Hematopoietic multipotent progenitor cell treated with erythropoietin and hydrocortisone succinate and interleukin-3 and kit ligand, for 15 days (in vitro differentiated cells): ENCODE data around the gene NPHP4.

Experiments used
- DNase-seq: peaks from one replicate; pipeline ENCODE4 v3.0.0-alpha.2; 2015; ENCODE audit warnings: low spot score

The NPHP4 gene

DNA sequence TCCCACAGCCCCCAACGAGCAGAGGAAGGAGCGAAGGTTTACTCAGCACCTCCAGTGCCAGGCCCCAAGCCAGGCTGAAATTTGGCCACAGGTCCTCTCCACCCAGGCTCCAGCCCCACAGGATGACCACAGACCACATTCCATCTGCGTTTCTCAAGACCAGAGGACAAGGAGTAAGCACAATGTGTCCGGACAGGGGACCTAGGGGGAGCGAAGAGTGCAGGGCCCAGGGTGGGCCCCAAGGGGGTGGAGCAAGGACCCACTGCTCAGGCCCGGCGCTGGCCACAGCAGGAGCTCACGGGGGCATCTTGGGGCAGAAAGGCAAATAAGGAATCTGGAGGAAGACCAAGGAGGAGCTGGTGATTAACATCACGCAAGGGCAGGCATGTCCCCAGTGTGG is 100.5 kb downstream of the NPHP4 start:
- DNase-seq: no peak

DNA sequence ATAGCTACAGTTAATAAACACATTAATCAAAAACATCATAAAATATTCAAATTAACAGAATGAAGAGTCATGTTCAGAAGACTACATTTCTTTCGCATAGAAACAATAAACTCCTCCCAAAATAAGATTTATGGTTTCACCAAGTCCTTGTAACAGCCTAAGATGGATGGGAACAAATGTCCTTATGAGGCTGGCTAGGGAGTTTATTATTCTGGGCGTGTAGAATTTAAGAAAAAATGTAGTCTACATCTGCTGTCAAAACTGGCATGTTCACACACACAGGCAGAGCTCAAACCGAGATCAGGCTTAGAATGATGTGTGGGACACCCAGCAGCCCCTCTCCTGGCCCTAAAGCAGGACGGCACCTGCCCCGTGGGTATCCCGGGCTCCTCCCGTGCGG is 101.1 kb downstream of the NPHP4 start:
- DNase-seq: no peak

DNA sequence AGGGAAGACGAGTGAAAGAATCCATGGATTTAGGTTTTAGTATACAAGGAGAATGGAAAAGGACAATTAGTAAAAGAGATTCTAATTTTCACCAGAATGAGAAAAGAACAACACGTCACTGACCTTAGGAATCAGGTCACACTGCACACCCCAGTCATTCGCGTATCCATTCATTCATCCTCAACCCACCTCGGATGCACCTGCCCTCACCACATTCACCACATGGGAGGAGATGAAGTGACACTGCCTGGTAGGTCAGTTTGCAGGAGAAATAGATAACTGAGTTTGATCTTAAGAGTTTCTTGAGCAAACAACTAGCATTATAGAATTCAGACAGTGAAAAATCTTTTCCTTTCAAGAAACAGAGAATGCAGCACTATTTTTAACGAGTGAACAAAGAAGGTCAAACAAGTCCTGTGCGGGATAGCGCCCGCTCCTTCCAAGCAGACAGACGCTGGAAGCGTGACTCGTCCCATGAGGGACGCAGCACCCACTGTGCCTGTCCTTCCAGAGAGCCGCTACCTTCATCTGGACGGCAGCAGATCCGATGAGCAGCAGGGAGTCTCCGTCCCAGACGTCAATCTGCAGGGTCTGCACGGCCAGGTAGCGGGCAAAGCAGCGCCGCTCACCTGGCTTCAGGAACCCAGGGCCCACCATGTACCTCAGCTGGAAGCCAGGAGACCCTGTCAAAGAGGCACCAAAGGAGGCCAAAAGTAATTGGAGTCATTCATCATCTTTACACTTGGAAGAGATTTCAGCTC is 101.7 kb downstream of the NPHP4 start:
- DNase-seq: no peak

GRCh38 chr1:5889901-5890300 is 102.3 kb downstream of the NPHP4 start:
- no peak for DNase-seq

DNA sequence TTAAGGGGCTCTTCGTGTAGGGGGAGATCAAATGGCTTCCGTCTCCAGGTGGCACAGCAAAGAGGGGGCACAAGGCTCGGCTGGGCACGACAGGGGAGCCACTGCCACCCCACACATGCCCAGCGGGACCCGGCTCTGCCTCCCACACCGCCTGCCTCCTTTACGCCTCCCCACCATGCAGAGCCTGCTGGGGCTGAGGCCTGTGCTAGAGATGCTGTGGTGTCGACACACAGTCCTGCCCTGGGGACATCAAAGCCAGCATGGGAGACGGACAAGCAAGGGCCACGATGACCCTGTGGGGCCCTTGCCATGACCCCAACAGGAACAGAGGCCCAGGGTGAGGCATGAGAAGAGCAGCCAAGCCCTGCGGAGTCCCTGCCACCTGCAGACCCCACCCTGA is 102.8 kb downstream of the NPHP4 start:
- DNase-seq: no peak

- no peak for DNase-seq
Observed at GRCh38 chr1:5888606-5889211, 103.5 kb downstream of the NPHP4 start.

DNA sequence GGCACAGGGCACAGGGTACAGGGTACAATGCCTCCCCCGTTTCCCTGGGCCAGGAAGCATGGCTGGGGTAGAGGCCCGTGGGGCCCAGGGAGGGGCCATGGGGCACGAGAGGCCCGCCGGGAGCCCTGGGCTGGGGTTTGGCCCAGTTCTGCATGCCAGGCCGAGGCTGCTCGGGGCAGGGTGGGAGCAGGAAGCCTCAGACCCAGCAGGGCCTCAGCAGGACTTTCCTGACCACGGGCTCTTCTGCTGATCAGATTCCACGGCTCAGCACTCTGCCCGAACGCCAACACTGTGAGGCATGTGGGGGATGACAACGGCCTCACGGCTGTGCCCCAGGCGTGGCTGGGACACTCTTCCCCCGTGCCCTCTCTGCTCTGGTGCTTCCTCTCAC is 104.3 kb downstream of the NPHP4 start:
- DNase-seq: no peak

- no peak for DNase-seq
Observed at GRCh38 chr1:5887349-5887970, 104.8 kb downstream of the NPHP4 start.

DNA sequence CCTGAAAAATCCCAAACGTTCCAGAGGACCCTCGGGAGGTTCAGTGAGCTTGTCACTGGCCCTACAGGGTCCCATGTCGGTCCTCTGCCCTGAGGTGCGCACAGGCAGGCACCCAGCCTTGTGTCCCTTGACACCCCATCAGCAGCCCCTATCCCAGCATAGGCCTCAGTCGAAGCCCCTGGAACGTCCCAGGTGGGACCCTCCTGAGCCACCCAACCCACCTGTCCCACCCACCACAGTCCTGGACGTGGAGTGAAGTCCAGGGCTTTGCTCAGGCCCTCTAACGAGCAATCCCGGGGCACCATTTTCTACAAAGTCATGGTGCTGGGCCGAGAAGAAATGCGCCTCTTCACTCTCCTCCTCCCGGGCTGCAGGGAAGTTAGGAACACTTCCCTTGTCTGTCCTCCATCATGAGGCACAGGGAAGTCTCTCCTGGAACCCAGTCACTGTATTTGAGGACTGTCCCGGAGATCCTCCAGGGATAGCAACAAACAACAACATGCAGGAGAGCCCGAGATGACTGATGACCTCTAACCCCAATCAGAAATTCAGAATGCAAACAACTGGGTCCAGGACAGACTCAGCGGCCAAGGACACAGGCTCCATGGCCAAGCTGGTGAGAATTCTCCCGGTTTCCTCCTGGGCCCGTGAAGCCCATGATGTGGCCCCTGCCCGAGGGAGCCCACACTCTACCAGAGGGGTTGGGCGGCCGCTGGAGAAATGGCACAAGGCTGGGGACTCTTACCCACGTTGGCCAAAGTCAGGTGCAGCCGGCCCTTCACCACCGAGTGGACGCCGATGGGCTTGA is 105.5 kb downstream of the NPHP4 start:
- no peak for DNase-seq

DNA sequence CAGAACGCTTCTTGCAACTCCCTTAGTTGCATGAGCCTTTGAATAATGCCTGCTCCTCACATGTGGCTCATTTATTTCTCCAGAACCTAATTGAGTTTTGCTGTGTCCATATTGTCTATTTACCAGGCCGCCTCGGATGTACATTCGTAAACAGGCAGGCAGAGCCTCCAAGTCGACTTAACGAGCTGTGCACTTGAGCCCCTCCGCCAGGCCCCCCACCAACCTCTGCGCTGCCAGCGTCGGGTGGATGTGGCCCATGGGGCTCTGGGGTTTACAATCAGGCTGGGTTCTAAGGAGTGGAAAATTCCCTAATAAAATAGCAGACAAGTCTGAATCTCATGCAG is 106.1 kb downstream of the NPHP4 start:
- no peak for DNase-seq

DNA sequence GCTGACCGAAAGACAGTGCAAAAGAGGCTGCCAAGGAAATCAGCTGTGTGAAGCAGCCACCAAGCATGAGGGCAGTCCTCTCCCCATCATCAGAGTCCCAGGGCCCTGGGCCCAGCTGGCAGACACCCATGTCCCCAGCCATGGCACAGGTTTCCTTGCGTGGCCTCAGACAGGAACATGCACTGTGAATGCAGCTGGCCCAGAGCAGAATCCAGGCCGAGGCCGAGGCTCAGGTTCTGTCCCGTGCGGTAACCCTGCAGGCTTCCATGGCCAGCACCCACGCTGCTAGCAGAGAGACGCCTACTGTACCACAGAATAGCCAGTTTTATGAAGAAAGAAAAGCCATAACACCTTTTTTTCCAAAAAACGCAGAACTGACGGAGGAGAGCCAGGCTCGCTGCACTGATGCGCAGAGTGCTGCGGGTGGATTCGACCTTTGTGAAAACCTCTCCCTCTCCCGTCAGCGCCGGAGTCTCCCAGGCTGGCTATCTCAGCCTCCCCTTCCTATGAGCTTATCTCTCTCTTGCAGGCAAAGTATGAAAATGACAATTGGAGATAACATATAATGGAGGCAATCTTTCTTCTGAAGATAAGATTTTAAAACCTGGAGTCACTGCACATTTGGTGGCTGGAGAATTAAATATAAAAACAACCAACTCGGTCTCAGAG is 106.6 kb downstream of the NPHP4 start:
- DNase-seq: no peak

DNA sequence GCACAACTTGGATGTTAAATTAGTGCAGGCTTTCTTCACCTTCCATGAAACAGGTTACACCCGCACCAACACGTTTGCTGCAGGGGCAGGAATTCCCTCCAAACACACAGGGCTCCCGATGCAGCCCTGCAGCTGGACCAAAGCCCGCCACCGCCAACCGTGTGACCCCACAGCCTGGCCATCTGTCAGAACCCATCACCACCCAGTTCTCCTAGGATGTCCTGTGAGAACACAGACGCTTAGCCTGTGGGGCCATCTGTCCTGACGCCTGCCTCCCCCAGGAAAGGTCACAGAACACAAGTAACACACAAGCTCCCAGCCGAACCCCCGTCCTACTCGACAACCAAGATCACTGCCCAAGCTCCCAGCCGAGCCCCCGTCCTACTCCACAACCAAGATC is 108.1 kb downstream of the NPHP4 start:
- no peak for DNase-seq

DNA sequence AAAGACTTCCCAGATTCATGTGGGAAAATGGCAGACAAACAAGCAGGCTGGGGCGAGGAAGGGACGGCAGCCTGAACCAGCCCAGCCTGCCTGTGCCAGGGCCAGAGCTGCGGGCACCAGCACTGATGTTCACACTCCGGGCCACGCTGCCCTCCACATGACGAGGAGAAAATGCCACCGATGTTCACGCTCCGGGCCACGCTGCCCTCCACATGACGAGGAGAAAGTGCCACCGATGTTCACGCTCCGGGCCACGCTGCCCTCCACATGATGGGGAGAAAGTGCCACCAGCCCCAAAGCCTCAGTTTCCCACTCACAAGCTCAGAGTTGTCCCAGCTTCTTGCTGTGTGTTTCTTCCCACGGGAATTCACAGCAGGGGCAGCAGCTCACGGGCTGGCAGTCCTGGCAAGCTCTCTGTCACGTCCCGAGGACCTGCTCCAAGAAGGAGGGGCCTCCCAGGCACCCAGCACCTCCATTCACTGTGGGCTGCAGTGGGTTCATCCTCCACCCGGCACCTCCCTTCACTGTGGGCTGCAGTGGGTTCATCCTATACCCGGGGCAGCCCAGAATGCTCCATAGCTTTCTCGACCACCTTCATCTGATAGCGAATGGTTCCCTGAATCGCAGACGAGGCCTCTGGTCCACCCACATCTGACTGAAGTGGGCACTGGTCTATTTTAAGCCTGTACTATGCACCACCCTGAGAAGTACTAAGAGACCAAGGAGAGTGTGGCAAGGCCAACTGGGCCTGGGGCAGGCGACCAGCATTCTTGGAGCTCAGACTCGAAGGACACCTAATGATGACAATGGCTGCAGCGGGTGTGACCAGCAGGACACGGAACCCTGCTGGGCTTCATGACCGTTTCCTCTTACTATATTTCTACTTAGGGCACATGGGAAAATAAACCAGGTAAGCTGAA is 108.8 kb downstream of the NPHP4 start:
- no peak for DNase-seq

GRCh38 chr1:5882367-5883128 is 109.7 kb downstream of the NPHP4 start:
- DNase-seq: no peak

GRCh38 chr1:5881526-5882222 is 110.6 kb downstream of the NPHP4 start:
- no peak for DNase-seq

DNA sequence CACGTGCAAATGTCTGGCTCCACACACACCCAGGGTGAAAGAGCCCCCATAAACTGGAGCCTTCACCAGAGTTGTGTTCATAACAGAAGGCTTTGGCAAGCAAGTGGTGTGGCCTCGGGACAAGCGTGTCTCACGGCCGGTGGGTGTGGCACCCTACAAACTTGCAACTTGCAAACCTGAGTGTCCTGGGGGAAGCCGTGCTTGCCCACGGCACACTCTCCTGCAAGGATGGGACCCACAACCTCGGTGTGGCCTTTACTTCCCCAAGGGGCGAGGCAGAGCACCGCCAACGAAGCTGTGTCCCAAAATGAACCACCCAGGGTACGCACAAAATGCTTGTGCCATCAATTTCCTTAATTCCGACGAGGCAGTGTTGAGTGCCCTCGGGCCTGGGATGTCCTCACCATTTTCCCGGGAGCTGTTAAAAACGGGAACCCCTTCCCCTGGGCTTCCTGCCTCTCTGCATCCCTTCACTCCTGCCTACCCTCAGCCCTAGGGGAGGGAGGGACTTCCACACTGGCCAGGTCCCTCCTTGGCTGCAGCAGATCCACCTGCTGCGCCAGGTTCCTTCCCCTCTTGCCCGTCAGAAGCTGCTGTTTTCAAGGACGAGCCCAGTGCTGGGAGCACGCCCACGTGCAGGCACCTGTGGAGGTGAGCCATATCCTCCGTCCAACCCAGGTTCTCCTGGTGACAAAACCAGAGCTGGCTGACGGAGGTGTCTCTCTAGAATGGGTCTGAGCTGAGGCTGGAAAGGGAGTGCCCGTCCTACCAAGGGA is 111.4 kb downstream of the NPHP4 start:
- DNase-seq: no peak

- DNase-seq: no peak
Observed at GRCh38 chr1:5879421-5879820, 112.8 kb downstream of the NPHP4 start.

- DNase-seq: no peak
Observed at GRCh38 chr1:5878971-5879370, 113.3 kb downstream of the NPHP4 start.
